GM08714 (cell line): Measurements from ENCODE around the gene BIK.
"Not testable (repeated sequence)": the region's sequence is repeated elsewhere in the genome, so short reads cannot be mapped to it uniquely, and the experiment has no call there.

Experiments used
- H3K4me3 ChIP-seq: fragments of 200-500 bp; sonication (Bioruptor generic); 2 replicates; pipeline ENCODE4 v1.5.1; 2014; ENCODE audit warnings: mild to moderate bottlenecking, low read length, inconsistent platforms
- ZNF274 ChIP-seq: IDR thresholded peaks from 2 replicates; pipeline ENCODE4 v1.6.1; 2012; ENCODE audit warnings: mild to moderate bottlenecking, low read depth, low read length

The BIK gene

DNA sequence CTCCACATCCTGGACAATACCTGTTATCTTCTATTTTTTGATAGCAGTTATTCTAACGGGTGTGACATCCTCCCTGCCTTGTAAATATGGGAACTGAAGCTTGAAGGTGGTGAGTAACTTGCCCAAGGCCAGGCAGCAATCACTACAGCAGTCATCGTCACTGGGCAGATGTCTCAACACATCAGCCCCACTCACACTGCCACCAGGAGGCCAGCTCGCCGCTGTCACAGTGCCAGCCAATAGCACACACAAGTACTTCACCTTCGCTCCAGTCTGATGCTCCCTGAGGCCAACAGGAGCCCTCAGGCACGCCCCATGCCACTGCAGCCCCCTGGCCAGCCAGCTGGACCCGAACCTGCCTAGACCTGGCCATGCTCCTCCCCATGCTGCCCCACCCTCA lies 16.5 kb upstream of the BIK start:
- no peak for TF ChIP-seq ZNF274

GRCh38 chr22:43094551-43094950 lies 16.0 kb upstream of the BIK start:
- TF ChIP-seq ZNF274: no peak
- H3K4me3 ChIP-seq: no peak overlapping the region

More for the DNA sequence above, 16.5 kb upstream of the BIK start:
- H3K4me3 ChIP-seq: no peak overlapping the region

DNA sequence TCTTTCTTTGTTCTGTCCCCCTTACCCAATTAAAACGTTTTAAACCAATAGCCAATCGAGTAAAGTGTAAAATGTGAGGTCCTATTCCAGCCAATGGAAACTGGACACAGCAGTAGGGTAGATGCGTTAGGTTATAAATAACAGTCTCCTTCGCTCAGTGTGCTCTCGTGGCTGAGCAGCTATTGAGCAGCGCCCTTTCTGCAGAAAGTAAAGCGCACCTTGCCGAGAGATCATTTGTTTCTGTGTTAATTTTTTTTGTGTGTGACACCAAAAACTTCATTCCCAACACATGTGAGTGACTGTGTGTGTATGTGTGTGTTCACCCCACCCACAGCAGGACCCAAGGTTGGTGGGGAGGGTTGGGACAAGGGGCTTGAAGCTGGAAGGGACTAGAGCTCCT lies 14.1 kb upstream of the BIK start:
- no peak overlapping the region for H3K4me3 ChIP-seq
- no peak for TF ChIP-seq ZNF274

- no peak overlapping the region for H3K4me3 ChIP-seq
- TF ChIP-seq ZNF274: no peak
These were observed 12.2 kb upstream of the BIK start for GRCh38 chr22:43098356-43098755.

GRCh38 chr22:43099095-43099494 lies 11.5 kb upstream of the BIK start:
- TF ChIP-seq ZNF274: no peak
- H3K4me3 ChIP-seq: no peak overlapping the region

GRCh38 chr22:43100225-43100624 lies 10.3 kb upstream of the BIK start:
- H3K4me3 ChIP-seq: no peak overlapping the region
- no peak for TF ChIP-seq ZNF274

- no peak overlapping the region for H3K4me3 ChIP-seq
- TF ChIP-seq ZNF274: no peak
These were observed 9.2 kb upstream of the BIK start for GRCh38 chr22:43101306-43101705.

- not testable (repeated sequence) for H3K4me3 ChIP-seq
These were observed 6.4 kb upstream of the BIK start for GRCh38 chr22:43104056-43104625.

DNA sequence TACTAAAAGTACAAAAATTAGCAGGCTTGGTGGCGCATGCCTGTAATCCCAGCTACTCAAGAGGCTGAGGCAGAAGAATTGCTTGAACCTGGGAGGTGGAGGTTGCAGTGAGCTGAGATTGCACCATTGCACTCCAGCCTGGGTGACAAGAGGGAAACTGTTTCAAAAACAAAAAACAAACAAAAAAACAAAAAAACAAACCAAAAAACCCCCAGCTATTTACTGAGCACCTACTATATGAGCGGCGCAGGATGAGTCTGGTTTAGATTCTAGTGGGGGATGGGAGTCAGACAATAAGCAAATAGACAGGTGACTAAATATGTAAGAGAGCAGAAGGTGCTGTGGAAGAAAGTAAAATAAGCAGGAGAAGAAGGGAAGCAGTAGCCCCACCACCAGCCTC lies 5.6 kb upstream of the BIK start:
- not testable (repeated sequence) for H3K4me3 ChIP-seq

DNA sequence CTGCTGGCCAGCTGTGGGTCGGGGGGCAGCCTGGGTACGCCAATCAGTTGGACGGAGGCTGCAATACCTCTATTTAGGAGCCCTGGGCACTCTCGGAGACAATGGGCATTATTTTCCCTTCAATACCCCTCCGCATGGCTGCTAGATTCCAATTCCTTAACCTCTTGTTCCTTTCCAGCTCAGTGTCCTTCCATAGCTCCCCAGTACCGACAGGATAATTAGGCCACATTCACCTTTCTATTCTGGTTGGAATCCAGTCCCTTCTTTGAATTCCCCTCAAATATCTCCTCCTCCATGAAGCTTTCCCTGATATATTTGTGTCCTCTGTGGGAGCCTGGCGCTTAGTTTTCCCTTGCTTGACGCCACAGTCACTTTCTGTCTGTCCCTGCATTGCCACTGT lies 4.2 kb upstream of the BIK start:
- no peak overlapping the region for H3K4me3 ChIP-seq
- no peak for TF ChIP-seq ZNF274

- no peak for TF ChIP-seq ZNF274
- no peak overlapping the region for H3K4me3 ChIP-seq
These were observed 1.0 kb upstream of the BIK start for GRCh38 chr22:43109511-43109910.

- no peak for TF ChIP-seq ZNF274
- peak overlapping the region; percentile 11; the same call in 1 of the 2 replicates for H3K4me3 ChIP-seq
These were observed 568 bp upstream of the BIK start for GRCh38 chr22:43109921-43110443.

- no peak for TF ChIP-seq ZNF274
- peak overlapping the region; percentile 60; the same call in 1 of the 2 replicates for H3K4me3 ChIP-seq
These were observed 525 bp downstream of the BIK start for GRCh38 chr22:43110927-43111623.

GRCh38 chr22:43113526-43114251 lies 3.1 kb downstream of the BIK start:
- H3K4me3 ChIP-seq: no peak overlapping the region
- no peak for TF ChIP-seq ZNF274

DNA sequence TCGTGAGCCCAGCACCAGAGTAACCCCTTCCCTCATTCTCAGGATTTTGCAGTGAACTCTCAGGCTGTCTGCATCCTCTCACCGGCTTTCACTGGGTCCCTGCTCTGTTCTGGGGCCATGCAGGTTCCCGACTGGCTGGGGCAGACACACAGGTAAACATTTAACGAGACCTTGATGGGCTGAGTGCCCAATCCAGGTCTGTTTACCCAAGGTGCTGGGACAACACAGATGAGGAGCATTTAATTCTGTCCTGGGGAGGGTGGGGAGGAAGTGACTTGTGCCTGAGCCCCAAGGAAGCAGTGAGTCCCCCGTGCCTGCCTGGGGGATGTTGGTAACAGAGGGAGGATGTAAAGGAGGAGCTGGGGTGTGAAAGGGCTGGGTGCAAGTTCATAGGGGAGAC lies 4.4 kb downstream of the BIK start:
- H3K4me3 ChIP-seq: no peak overlapping the region
- TF ChIP-seq ZNF274: no peak
